Transverse colon (tissue), 4 donors: Measurements from ENCODE around the gene ARID3A. TPM values are rescaled to one million over a fixed set of nuclear protein-coding genes. Genes with fewer than 3 reads are reported as not detected.

Experiments used
- DNase-seq: peaks from one replicate; pipeline ENCODE4 v3.0.0-alpha.2; 2019
- H3K27ac ChIP-seq, 4 donors: fragments of 200-600 bp; sonication (generic); 2 replicates each; pipeline ENCODE4 v1.5.1; 2016 to 2018; ENCODE audit warnings: inconsistent platforms in 4 of 4
- H3K27me3 ChIP-seq: fragments of 200-600 bp; sonication (generic); 2 replicates; pipeline ENCODE4 v1.5.1; 2017; ENCODE audit warnings: inconsistent platforms
- H3K36me3 ChIP-seq, 4 donors: fragments of 200-600 bp; sonication (generic); 2 replicates each; pipeline ENCODE4 v1.5.1; 2017 to 2019; ENCODE audit warnings: inconsistent platforms in 4 of 4
- H3K4me1 ChIP-seq, 4 donors: fragments of 200-600 bp; sonication (generic); 2 replicates each; pipeline ENCODE4 v1.5.1; 2017 to 2020; ENCODE audit warnings: inconsistent platforms in 4 of 4
- H3K4me3 ChIP-seq, 4 donors: fragments of 200-600 bp; sonication (generic); 1 replicate in 1 of 4; 2 replicates in 3 of 4; pipeline versions ENCODE4 v1.5.1 to v1.6.1; 2017 to 2019; ENCODE audit warnings: inconsistent platforms in 4 of 4
- H3K9me3 ChIP-seq, 2 donors: fragments of 200-600 bp; sonication (generic); 2 replicates each; pipeline ENCODE4 v1.5.1; 2017 to 2019; ENCODE audit warnings: inconsistent platforms in 2 of 2
- EP300 ChIP-seq: sonication (generic); formaldehyde crosslinking; IDR thresholded peaks from one replicate; pipeline ENCODE4 v1.6.1; 2017; ENCODE audit warnings: antibody characterized with exemption, low read depth
- POLR2A ChIP-seq: fragments of 450-650 bp; IDR thresholded peaks from one replicate; pipeline ENCODE4 v1.6.1; 2016; ENCODE audit warnings: antibody characterized with exemption, mild to moderate bottlenecking, moderate library complexity
- POLR2AphosphoS5 ChIP-seq, 3 donors: sonication (generic); formaldehyde crosslinking; IDR thresholded peaks; one replicate each; pipeline ENCODE4 v1.6.1; 2016; ENCODE audit warnings: antibody characterized with exemption in 3 of 3
- WGBS, 2 donors: methylation state at CpG; one replicate each; pipeline ENCODE4 v1.1.5; 2018; ENCODE audit warnings: low coverage in 1 of 2; 5-methylcytosine and 5-hydroxymethylcytosine counted together
- in situ Hi-C, 4 donors: fragments of 200-750 bp; cut with MboI; loops; one replicate each; pipeline versions ENCODE4 v1.15.0 to v1.15.1; 2017; ENCODE audit warnings: low sequenced_read_pairs in 3 of 4, low pct_ligation_motif_present in 1 of 4, low pct_unique_long_range_greater_than_20kb in 1 of 4
- intact Hi-C: fragments of 100-400 bp; cut with DNase I; formaldehyde crosslinking; loops from one replicate; pipeline ENCODE4 v1.15.1; 2023; ENCODE audit warnings: low total_unique reads
- total RNA-seq, 4 donors: library from RNA; depleted of rRNA; stranded (reverse); fragments of >200 nt; gene quantifications; one replicate each; pipeline ENCODE4 v1.1.0, GENCODE V29; 2016
- TF ChIP-seq, protein P1 (sequence below), 5 experiments: fragments of 200-600 bp in 3 of 5; fragments of 450-650 bp in 2 of 5; sonication (generic) in 3 of 5; IDR thresholded peaks; 1 replicate in 2 of 5; 2 replicates in 3 of 5; pipeline ENCODE4 v1.5.1; 2016 to 2017; ENCODE audit warnings: antibody characterized with exemption in 5 of 5, inconsistent platforms in 3 of 5, mild to moderate bottlenecking in 2 of 5, moderate library complexity in 1 of 5

The ARID3A gene
- total RNA-seq, 4 donors from 2014 or later: 2.2 to 8.7 (median 4.3) TPM

DNA sequence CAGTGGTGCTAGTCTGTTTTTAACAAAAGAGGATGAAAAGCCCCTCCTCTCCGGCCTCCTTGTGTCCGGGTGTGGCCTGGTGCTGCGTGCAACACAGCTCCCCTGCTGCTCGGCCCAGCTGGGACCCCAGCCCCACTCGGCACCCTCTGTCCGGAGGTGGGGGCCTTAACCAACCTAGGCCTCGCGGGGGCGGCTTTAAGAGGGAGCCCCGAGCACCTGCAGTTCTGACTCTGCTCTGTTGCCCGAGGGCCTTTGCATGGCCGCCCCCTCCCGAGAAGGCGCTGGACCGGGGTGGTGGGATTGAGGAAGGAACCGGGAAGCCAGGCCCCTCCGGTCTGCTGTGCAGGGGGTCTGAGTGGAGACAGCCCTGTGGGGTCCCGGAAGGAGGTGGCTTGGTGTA lies 68.7 kb downstream of the ARID3A start:
- Histone ChIP-seq H3K27ac (no peak overlapping the region), H3K4me3 (no peak overlapping the region), H3K4me1 (peaks cover 6 to 10% (median 9%) of the 10 kb centered on the region in 4 donors), H3K36me3 (no peaks in the 10 kb centered on the region), H3K9me3 (no peaks in the 10 kb centered on the region), H3K27me3 (peaks cover 53% of the 10 kb centered on the region)
- intact Hi-C loops: no loop called here
- TF ChIP-seq POLR2AphosphoS5 (IDR thresholded peaks at IDR 0.05) (no peak), EP300 (no peak), POLR2A (no peak)
- TF ChIP-seq, protein P1, sequence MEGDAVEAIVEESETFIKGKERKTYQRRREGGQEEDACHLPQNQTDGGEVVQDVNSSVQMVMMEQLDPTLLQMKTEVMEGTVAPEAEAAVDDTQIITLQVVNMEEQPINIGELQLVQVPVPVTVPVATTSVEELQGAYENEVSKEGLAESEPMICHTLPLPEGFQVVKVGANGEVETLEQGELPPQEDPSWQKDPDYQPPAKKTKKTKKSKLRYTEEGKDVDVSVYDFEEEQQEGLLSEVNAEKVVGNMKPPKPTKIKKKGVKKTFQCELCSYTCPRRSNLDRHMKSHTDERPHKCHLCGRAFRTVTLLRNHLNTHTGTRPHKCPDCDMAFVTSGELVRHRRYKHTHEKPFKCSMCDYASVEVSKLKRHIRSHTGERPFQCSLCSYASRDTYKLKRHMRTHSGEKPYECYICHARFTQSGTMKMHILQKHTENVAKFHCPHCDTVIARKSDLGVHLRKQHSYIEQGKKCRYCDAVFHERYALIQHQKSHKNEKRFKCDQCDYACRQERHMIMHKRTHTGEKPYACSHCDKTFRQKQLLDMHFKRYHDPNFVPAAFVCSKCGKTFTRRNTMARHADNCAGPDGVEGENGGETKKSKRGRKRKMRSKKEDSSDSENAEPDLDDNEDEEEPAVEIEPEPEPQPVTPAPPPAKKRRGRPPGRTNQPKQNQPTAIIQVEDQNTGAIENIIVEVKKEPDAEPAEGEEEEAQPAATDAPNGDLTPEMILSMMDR (IDR thresholded peaks at IDR 0.05): no peak
- DNase-seq: no peak
- in situ Hi-C loops: loop anchor here in 1 of 4 donors (25.0 kb wide), 1 partner anchor 132 kb away; the partner anchor contains the start of genes CFD and ELANE
- WGBS, 2 donors: 88% methylated on average over 18 of the region's 18 CpGs; no CpG with 5 or more reads in 1 of the 2 donors

DNA sequence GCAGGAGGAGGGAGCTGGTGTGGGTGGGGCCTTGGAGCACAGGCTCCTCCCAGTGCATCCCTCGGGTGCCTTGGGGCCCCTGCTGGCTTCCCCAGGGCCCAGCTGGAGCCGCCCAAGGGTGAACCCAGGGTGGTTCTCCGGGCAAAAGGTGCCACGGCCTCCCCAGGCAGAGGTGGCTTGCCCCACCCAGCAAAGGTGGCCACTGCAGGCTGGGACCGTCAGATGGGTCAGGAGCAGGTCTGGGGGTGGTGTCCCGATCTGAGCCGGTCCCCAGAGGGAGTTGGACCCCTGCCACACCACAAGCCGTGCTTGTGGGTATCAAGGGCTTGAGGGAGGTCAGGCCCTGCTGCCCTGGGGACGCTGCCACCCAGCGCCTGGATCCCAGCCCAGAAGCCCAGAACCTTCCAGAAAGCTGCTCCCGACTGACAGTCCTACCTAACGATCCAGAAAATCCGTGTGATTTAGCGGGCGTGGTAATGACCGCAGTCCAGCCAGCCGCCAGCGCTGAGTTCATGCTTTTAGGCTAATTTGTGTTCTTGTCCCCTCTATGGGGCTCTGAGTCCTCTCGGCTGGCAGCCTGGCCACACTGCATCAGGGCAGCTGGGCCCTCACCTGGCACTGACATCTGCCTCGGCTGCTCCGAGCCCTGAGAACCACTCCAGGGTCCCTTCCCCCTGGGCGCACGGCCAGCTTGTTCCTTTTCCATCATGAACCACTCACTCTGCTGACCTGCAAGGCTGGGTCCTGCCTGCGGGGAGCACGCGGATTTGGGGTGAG lies 69.4 kb downstream of the ARID3A start:
- H3K9me3 ChIP-seq: no peaks in the 10 kb centered on the region
- H3K27ac ChIP-seq: no peak overlapping the region
- no peak for DNase-seq
- H3K4me1 ChIP-seq: peaks cover 6 to 13% (median 9%) of the 10 kb centered on the region in 4 donors
- no peak overlapping the region for H3K4me3 ChIP-seq
- no peak for TF ChIP-seq POLR2AphosphoS5 (IDR thresholded peaks at IDR 0.05)
- TF ChIP-seq POLR2A: no peak
- TF ChIP-seq, protein P1 (IDR thresholded peaks at IDR 0.05): no peak
- no peak for TF ChIP-seq EP300
- intact Hi-C loops: no loop called here
- 62% methylated on average over 24 of the region's 26 CpGs; no CpG with 5 or more reads in 1 of the 2 donors for WGBS, 2 donors
- no peaks in the 10 kb centered on the region for H3K36me3 ChIP-seq
- peaks cover 60% of the 10 kb centered on the region for H3K27me3 ChIP-seq
- in situ Hi-C loops: loop anchor here in 1 of 4 donors (25.0 kb wide), 1 partner anchor 133 kb away; the partner anchor contains the start of genes CFD and ELANE

DNA sequence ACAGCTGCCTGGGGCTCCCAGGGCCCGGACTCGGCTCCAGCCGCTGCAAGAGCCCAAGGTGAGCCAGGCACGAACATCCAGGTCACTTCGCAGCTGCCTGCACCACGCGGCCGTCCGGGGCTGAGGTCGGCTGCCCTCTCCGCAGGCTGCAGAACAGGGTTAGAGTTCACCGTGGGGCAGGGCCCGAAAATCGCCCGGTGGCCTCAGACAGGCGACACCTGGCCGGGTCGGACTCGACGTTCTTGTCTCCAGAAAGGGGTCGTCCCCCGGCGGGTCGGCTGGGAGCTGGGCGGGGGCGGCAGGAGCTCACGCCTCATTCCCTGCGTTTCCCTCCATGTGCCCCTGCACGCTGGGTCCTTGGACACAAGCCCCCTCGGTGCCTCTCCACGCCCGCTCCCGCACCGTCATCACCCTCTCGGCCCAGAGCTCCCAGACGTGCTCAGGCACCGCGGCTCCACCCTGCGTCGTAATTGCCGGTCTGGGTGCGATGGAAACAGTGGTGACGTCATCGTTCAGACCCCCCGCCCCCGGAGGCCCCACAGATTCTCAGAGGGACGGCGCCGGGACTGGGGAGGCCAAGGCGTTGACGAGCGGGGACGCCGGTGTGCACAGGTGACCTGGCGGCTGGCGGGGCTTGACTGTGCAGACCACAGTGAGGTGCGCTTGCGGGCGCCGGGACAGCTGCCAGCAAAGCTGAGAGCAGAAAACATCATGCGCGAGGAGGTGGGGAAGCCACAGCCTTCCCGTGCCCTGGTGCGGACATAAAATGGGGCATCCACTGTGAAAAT lies 70.4 kb downstream of the ARID3A start:
- no peaks in the 10 kb centered on the region for H3K9me3 ChIP-seq
- in situ Hi-C loops: loop anchor here in 1 of 4 donors (25.0 kb wide), 1 partner anchor 134 kb away; the partner anchor contains the start of genes CFD and ELANE
- peak; percentile 75 for DNase-seq
- H3K36me3 ChIP-seq: no peaks in the 10 kb centered on the region
- no peak overlapping the region for H3K27ac ChIP-seq
- peaks cover 69% of the 10 kb centered on the region for H3K27me3 ChIP-seq
- no peak for TF ChIP-seq POLR2A
- peak in 1 of 3 donors; percentile 27 for TF ChIP-seq POLR2AphosphoS5 (IDR thresholded peaks at IDR 0.05)
- TF ChIP-seq EP300: no peak
- TF ChIP-seq, protein P1 (IDR thresholded peaks at IDR 0.05): no peak
- no peak overlapping the region for H3K4me3 ChIP-seq
- peaks cover 6 to 18% (median 16%) of the 10 kb centered on the region in 4 donors for H3K4me1 ChIP-seq
- 6% methylated on average over 56 of the region's 64 CpGs; no CpG with 5 or more reads in 1 of the 2 donors for WGBS, 2 donors
- intact Hi-C loops: no loop called here

DNA sequence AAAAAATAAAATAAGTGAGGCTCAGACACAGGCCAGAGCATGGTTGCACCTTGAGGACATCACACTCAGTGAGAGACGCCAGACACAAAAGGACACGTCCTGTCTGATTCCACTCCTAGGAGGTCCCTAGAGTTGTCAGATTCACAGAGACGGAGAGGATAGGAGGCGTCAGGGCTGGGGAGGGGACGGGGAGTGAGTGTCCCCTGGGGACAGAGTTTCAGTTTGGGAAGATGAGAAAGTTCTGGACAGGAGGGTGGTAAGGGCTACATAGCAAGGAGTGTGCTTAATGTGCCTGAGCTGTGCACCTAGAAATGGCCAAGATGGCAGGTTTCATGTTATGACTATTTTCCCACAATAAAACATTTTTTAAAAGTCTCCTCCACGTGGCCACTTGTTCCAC lies 72.2 kb downstream of the ARID3A start:
- TF ChIP-seq, protein P1 (IDR thresholded peaks at IDR 0.05): no peak
- TF ChIP-seq POLR2AphosphoS5 (IDR thresholded peaks at IDR 0.05): no peak
- TF ChIP-seq POLR2A: no peak
- H3K4me1 ChIP-seq: peaks cover 6 to 24% (median 17%) of the 10 kb centered on the region in 4 donors
- H3K36me3 ChIP-seq: no peaks in the 10 kb centered on the region
- H3K27me3 ChIP-seq: peaks cover 86% of the 10 kb centered on the region
- intact Hi-C loops (no loop called here), in situ Hi-C loops (loop anchor here in 1 of 4 donors (25.0 kb wide), 1 partner anchor 136 kb away; the partner anchor contains the start of genes CFD and ELANE)
- no peak overlapping the region for H3K4me3 ChIP-seq
- no peak for DNase-seq
- H3K27ac ChIP-seq: no peak overlapping the region
- 11 to 19% methylated on average over 4 to 6 of the region's 6 CpGs for WGBS, 2 donors
- no peaks in the 10 kb centered on the region for H3K9me3 ChIP-seq
